ENCODE data around the gene ATG101.

Gene ATG101

GRCh38 chr12:52057638-52058576 is 11.9 kb upstream of the ATG101 start:
- no peak for DNase-seq (ENCODE audit: low read depth in 2 of 2, low spot score in 1 of 2)

- no peak for DNase-seq (ENCODE audit: low read depth in 2 of 2, low spot score in 1 of 2)
Measured at GRCh38 chr12:52058631-52059361, 11.0 kb upstream of the ATG101 start.

- no peak for DNase-seq (ENCODE audit: low read depth in 2 of 2, low spot score in 1 of 2)
Measured at GRCh38 chr12:52059582-52060497, 9.9 kb upstream of the ATG101 start.

- no peak for DNase-seq (ENCODE audit: low read depth in 2 of 2, low spot score in 1 of 2)
Measured at GRCh38 chr12:52060498-52061177, 9.1 kb upstream of the ATG101 start.

GRCh38 chr12:52061470-52062166 is 8.2 kb upstream of the ATG101 start:
- no peak for DNase-seq (ENCODE audit: low read depth in 2 of 2, low spot score in 1 of 2)

- no peak for DNase-seq (ENCODE audit: low read depth in 2 of 2, low spot score in 1 of 2)
Measured at GRCh38 chr12:52062167-52063081, 7.4 kb upstream of the ATG101 start.

- no peak for DNase-seq (ENCODE audit: low read depth in 2 of 2, low spot score in 1 of 2)
Measured at GRCh38 chr12:52063082-52063924, 6.5 kb upstream of the ATG101 start.

GRCh38 chr12:52063981-52064649 is 5.7 kb upstream of the ATG101 start:
- no peak for DNase-seq (ENCODE audit: low read depth in 2 of 2, low spot score in 1 of 2)

- DNase-seq (ENCODE audit: low read depth in 2 of 2, low spot score in 1 of 2), result no peak
Measured at GRCh38 chr12:52066346-52067080, 3.3 kb upstream of the ATG101 start.

- DNase-seq (ENCODE audit: low read depth in 2 of 2, low spot score in 1 of 2), result no peak
Measured at GRCh38 chr12:52067081-52067374, 2.8 kb upstream of the ATG101 start.

- no peak for DNase-seq (ENCODE audit: low read depth in 2 of 2, low spot score in 1 of 2)
Measured at GRCh38 chr12:52070185-52070925, 577 bp downstream of the ATG101 start.

GRCh38 chr12:52073531-52074381 is 4.0 kb downstream of the ATG101 start:
- no peak for DNase-seq (ENCODE audit: low read depth in 2 of 2, low spot score in 1 of 2)

- no peak for DNase-seq (ENCODE audit: low read depth in 2 of 2, low spot score in 1 of 2)
Measured at GRCh38 chr12:52074971-52075724, 5.4 kb downstream of the ATG101 start.

GRCh38 chr12:52076811-52077210 is 7.0 kb downstream of the ATG101 start:
- no peak for DNase-seq (ENCODE audit: low read depth in 2 of 2, low spot score in 1 of 2)

- DNase-seq (ENCODE audit: low read depth in 2 of 2, low spot score in 1 of 2), result no peak
Measured at GRCh38 chr12:52078276-52078675, 8.5 kb downstream of the ATG101 start.
